HG02610 (cell line): ENCODE results near the gene DNAAF5.

Experiments
- ATAC-seq: cut with Tn5 transposase; IDR thresholded peaks from one replicate; pipeline ENCODE4 v1.9.1; 2021; ENCODE audit warnings: mild to moderate bottlenecking, moderate library complexity; ENCODE audit not compliant: unreplicated experiment

DNAAF5 gene

GRCh38 chr7:726084-726853 is at the start of gene DNAAF5:
TSS of gene DNAAF5 (plus strand) at chr7:726699. CDS start at chr7:726721, 22 bp downstream.
- peak; percentile 89 for ATAC-seq

- ATAC-seq: no peak
Observed at GRCh38 chr7:676972-677385, 49.5 kb upstream of the DNAAF5 start.

GRCh38 chr7:680411-681127 is 45.9 kb upstream of the DNAAF5 start:
- ATAC-seq: no peak

- ATAC-seq: no peak
Observed at GRCh38 chr7:681551-682307, 44.8 kb upstream of the DNAAF5 start.

GRCh38 chr7:682810-683209 is 43.7 kb upstream of the DNAAF5 start:
- ATAC-seq: no peak

GRCh38 chr7:683526-684205 is 42.8 kb upstream of the DNAAF5 start:
- no peak for ATAC-seq

- no peak for ATAC-seq
Observed at GRCh38 chr7:684416-684815, 42.1 kb upstream of the DNAAF5 start.

- no peak for ATAC-seq
Observed at GRCh38 chr7:685540-685939, 41.0 kb upstream of the DNAAF5 start.

GRCh38 chr7:690478-691360 is 35.8 kb upstream of the DNAAF5 start:
- no peak for ATAC-seq

- ATAC-seq: no peak
Observed at GRCh38 chr7:691361-692045, 35.0 kb upstream of the DNAAF5 start.

GRCh38 chr7:693280-693679 is 33.2 kb upstream of the DNAAF5 start:
- no peak for ATAC-seq

- no peak for ATAC-seq
Observed at GRCh38 chr7:696426-696811, 30.1 kb upstream of the DNAAF5 start.

- no peak for ATAC-seq
Observed at GRCh38 chr7:696812-697551, 29.5 kb upstream of the DNAAF5 start.

GRCh38 chr7:698515-699475 is 27.7 kb upstream of the DNAAF5 start:
- ATAC-seq: no peak

GRCh38 chr7:699476-700170 is 26.9 kb upstream of the DNAAF5 start:
- ATAC-seq: no peak

- ATAC-seq: no peak
Observed at GRCh38 chr7:701086-701671, 25.3 kb upstream of the DNAAF5 start.

GRCh38 chr7:703049-703448 is 23.4 kb upstream of the DNAAF5 start:
- ATAC-seq: no peak
